OCI-LY7 (cell line): Measurements from ENCODE around the gene ELFN1.

Source experiments
- CTCF ChIP-seq: fragments of 200-600 bp; sonication (generic); conservative IDR thresholded peaks from 2 replicates; pipeline ENCODE4 v1.5.1; 2014; ENCODE audit warnings: mild to moderate bottlenecking, antibody characterized with exemption, low read length, moderate library complexity, mixed read lengths
- EZH2phosphoT487 ChIP-seq: fragments of 200-600 bp; sonication (generic); IDR thresholded peaks from 2 replicates; pipeline ENCODE4 v1.6.1; 2018; ENCODE audit warnings: low read depth, borderline replicate concordance, mild to moderate bottlenecking, mixed run types, antibody characterized with exemption, low read length, moderate library complexity, mixed read lengths

GRCh38 chr7:1719913-1720312 is 49.8 kb downstream of the ELFN1 start:
- TF ChIP-seq CTCF (no peak), EZH2phosphoT487 (no peak)
